CD4-positive, alpha-beta T cell (primary cell): Measurements from ENCODE around the gene MYH15. TPM values are rescaled to one million over a fixed set of nuclear protein-coding genes. Genes with fewer than 3 reads are reported as not detected.

Source experiments
- ATAC-seq: fragments of 200-7000 bp; cut with Tn5 transposase; one replicate; pipeline ENCODE4 v1.10.0; 2022; ENCODE audit warnings: mild to moderate bottlenecking; ENCODE audit not compliant: poor library complexity
- CTCF ChIA-PET: fragments of 350-600 bp; sonication (Branson Sonifier 250); formaldehyde crosslinking; loops from one replicate; lab custom pipeline; 2021; ENCODE audit warnings: antibody characterized with exemption, inconsistent platforms; lab: Charles Lee
- POLR2A ChIA-PET: fragments of 350-600 bp; sonication (Branson Sonifier 250); formaldehyde crosslinking; loops from one replicate; lab custom pipeline; 2021; ENCODE audit warnings: antibody characterized with exemption, inconsistent platforms; lab: Charles Lee
- DNase-seq, 14 experiments: peaks; one replicate each; pipeline ENCODE4 v3.0.0-alpha.2; 2013 to 2020; ENCODE audit warnings: mixed read lengths in 2 of 14
- H3K27ac ChIP-seq, 2 donors: one replicate each; pipeline versions ENCODE4 v1.5.1 to v1.7.0; 2013; ENCODE audit warnings: low read length in 2 of 2, low read depth in 1 of 2, mild to moderate bottlenecking in 1 of 2
- H3K27me3 ChIP-seq, 2 experiments: 1 replicate in 1 of 2; 2 replicates in 1 of 2; pipeline versions ENCODE4 v1.6.1 to v1.7.0; 2013; ENCODE audit warnings: low read length in 2 of 2, control low read depth in 1 of 2, mild to moderate bottlenecking in 1 of 2, moderate library complexity in 1 of 2; ENCODE audit not compliant: insufficient read depth in 2 of 2, control insufficient read depth in 1 of 2
- H3K36me3 ChIP-seq: one replicate; pipeline ENCODE4 v1.6.1; 2013; ENCODE audit warnings: low read length, control low read depth; ENCODE audit not compliant: insufficient read depth
- H3K4me1 ChIP-seq: one replicate; pipeline ENCODE4 v1.6.1; 2013; ENCODE audit warnings: low read length, control low read depth; ENCODE audit not compliant: insufficient read depth
- H3K4me3 ChIP-seq: one replicate; pipeline ENCODE4 v1.5.1; 2013; ENCODE audit warnings: mild to moderate bottlenecking, low read length, moderate library complexity
- H3K9me3 ChIP-seq, 2 experiments: 1 replicate in 1 of 2; 2 replicates in 1 of 2; pipeline versions ENCODE4 v1.6.1 to v1.7.0; 2013; ENCODE audit warnings: low read length in 2 of 2, mild to moderate bottlenecking in 2 of 2, control low read depth in 1 of 2, moderate library complexity in 1 of 2; ENCODE audit not compliant: control insufficient read depth in 1 of 2, insufficient read depth in 1 of 2
- H3K27ac Mint-ChIP-seq: one replicate; pipeline ENCODE4 v1.8.0; 2020; ENCODE audit warnings: mixed read lengths
- H3K27me3 Mint-ChIP-seq: one replicate; pipeline ENCODE4 v1.8.0; 2021; ENCODE audit warnings: mixed read lengths
- H3K36me3 Mint-ChIP-seq: one replicate; pipeline ENCODE4 v1.8.0; 2021; ENCODE audit warnings: low read depth, mixed read lengths
- H3K4me1 Mint-ChIP-seq: one replicate; pipeline ENCODE4 v1.8.0; 2021; ENCODE audit warnings: low read depth, mixed read lengths
- H3K4me3 Mint-ChIP-seq: one replicate; pipeline ENCODE4 v1.8.0; 2020; ENCODE audit warnings: mild to moderate bottlenecking, mixed read lengths
- H3K9me3 Mint-ChIP-seq: one replicate; pipeline ENCODE4 v1.8.0; 2020; ENCODE audit warnings: mixed read lengths
- intact Hi-C, 2 experiments: fragments of 100-400 bp; cut with DNase I in 1 of 2; cut with micrococcal nuclease in 1 of 2; formaldehyde crosslinking; loops; one replicate each; pipeline versions ENCODE4 v1.15.1 to v1.9.0; 2023 to 2025; cut with DNase I, micrococcal nuclease
- total RNA-seq, 174 experiments: library from RNA in 2 of 174; stranded (reverse) in 2 of 174; gene quantifications; one replicate each; pipeline ENCODE4 v1.2.3 and lab custom pipeline; 2021 to 2026
- TF ChIP-seq, protein P1 (sequence below): fragments of 200-600 bp; IDR thresholded peaks from one replicate; pipeline ENCODE4 v1.8.0; 2022; ENCODE audit warnings: antibody characterized with exemption, mild to moderate bottlenecking

The MYH15 gene
- total RNA-seq, 2 experiments from 2014 or later: 0.05 to 0.08 TPM

DNA sequence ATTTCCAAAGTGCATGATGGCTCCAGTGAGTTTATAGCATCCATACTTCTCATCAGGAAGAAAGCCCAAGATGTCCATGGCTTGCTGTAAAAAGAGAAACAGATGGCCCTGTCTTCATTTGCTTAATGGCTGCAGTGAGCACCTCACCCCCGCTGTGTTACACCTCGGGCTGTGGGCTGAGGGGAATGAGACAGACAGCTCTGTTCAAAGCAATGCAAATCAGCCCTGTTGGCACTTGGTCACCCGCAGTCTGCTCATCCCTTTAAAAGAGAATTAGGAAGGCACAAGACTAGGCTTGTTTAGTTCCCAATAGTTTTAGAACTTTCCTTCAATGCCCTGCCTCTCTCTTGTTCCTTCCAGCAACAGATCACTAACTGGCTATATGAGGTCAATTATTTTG is 25.2 kb downstream of the MYH15 start:
- H3K36me3 ChIP-seq: no peaks in the 10 kb centered on the region
- H3K4me3 ChIP-seq: no peak overlapping the region
- peaks cover 4% of the 10 kb centered on the region for H3K4me1 Mint-ChIP-seq
- no peaks in the 10 kb centered on the region for H3K27me3 ChIP-seq
- DNase-seq: no peak
- no peaks in the 10 kb centered on the region for H3K27me3 Mint-ChIP-seq
- no peaks in the 10 kb centered on the region for H3K36me3 Mint-ChIP-seq
- H3K9me3 ChIP-seq: no peaks in the 10 kb centered on the region
- no peak for ATAC-seq
- no peaks in the 10 kb centered on the region for H3K4me1 ChIP-seq
- intact Hi-C loops: no loop called here
- H3K4me3 Mint-ChIP-seq: no peak overlapping the region
- no peak overlapping the region for H3K27ac ChIP-seq
- TF ChIP-seq, protein P1, sequence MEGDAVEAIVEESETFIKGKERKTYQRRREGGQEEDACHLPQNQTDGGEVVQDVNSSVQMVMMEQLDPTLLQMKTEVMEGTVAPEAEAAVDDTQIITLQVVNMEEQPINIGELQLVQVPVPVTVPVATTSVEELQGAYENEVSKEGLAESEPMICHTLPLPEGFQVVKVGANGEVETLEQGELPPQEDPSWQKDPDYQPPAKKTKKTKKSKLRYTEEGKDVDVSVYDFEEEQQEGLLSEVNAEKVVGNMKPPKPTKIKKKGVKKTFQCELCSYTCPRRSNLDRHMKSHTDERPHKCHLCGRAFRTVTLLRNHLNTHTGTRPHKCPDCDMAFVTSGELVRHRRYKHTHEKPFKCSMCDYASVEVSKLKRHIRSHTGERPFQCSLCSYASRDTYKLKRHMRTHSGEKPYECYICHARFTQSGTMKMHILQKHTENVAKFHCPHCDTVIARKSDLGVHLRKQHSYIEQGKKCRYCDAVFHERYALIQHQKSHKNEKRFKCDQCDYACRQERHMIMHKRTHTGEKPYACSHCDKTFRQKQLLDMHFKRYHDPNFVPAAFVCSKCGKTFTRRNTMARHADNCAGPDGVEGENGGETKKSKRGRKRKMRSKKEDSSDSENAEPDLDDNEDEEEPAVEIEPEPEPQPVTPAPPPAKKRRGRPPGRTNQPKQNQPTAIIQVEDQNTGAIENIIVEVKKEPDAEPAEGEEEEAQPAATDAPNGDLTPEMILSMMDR: no peak
- ChIA-PET POLR2A (no interaction called here), CTCF (interaction anchor here (3.7 kb wide), 1 partner anchor 8 kb away, joined by 14 read pairs; no protein-coding TSS in a partner anchor)
- no peaks in the 10 kb centered on the region for H3K9me3 Mint-ChIP-seq
- H3K27ac Mint-ChIP-seq: no peak overlapping the region

DNA sequence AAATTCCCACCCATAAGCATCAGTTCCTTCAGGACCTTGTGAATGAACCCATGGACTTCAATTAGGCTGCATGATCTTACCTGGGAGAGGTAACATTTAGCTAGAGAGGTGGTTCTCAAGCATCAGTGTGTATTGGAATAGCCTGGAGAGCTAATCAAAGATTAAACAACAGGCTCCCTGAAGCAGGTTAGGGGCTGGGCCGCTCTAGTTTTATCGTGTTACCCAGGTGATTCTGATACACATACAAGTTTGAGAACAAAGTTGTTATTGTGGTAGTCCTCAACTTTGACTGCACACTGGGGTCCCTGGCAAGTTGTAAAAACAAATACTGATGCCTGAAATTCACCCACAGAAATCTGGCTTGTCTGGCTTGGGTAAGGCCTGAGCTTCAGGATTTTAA is 31.2 kb downstream of the MYH15 start:
- Mint-ChIP-seq H3K36me3 (no peaks in the 10 kb centered on the region), H3K9me3 (no peaks in the 10 kb centered on the region), H3K4me3 (no peak overlapping the region), H3K4me1 (peaks cover 4% of the 10 kb centered on the region), H3K27ac (no peak overlapping the region), H3K27me3 (no peaks in the 10 kb centered on the region)
- H3K27ac ChIP-seq: no peak overlapping the region
- intact Hi-C loops: loop anchor here (5.0 kb wide), 3 partner anchors 327 to 817 kb away; no protein-coding TSS in a partner anchor
- TF ChIP-seq, protein P1: no peak
- H3K4me1 ChIP-seq: no peaks in the 10 kb centered on the region
- H3K9me3 ChIP-seq: no peaks in the 10 kb centered on the region
- no peaks in the 10 kb centered on the region for H3K36me3 ChIP-seq
- H3K27me3 ChIP-seq: no peaks in the 10 kb centered on the region
- DNase-seq (no peak), ATAC-seq (no peak)
- POLR2A ChIA-PET: no interaction called here
- H3K4me3 ChIP-seq: no peak overlapping the region
- CTCF ChIA-PET: no interaction called here

GRCh38 chr3:108477511-108478147 is 32.8 kb downstream of the MYH15 start:
- Histone ChIP-seq H3K4me3 (no peak overlapping the region), H3K36me3 (no peaks in the 10 kb centered on the region), H3K27me3 (no peaks in the 10 kb centered on the region), H3K4me1 (no peaks in the 10 kb centered on the region), H3K27ac (no peak overlapping the region), H3K9me3 (no peaks in the 10 kb centered on the region)
- ATAC-seq: peak; percentile 89
- intact Hi-C loops: loop anchor here (1.0 to 5.0 kb wide), 5 partner anchors 323 to 1241 kb away; no protein-coding TSS in a partner anchor
- Mint-ChIP-seq H3K36me3 (no peaks in the 10 kb centered on the region), H3K27ac (no peak overlapping the region), H3K9me3 (no peaks in the 10 kb centered on the region), H3K27me3 (no peaks in the 10 kb centered on the region), H3K4me3 (no peak overlapping the region), H3K4me1 (peaks cover 4% of the 10 kb centered on the region)
- CTCF ChIA-PET: interaction anchor here (0.7 to 2.4 kb wide), 13 partner anchors 9 to 324 kb away, joined by 3 to 14 read pairs (median 4); partner anchors contain the start of genes CIP2A and DZIP3
- TF ChIP-seq, protein P1: peak; percentile 72
- peak; percentile 23 to 78 (median 44) for DNase-seq
- POLR2A ChIA-PET: interaction anchor here (0.6 to 1.2 kb wide), 2 partner anchors 18 to 26 kb away, joined by 3 to 4 read pairs; no protein-coding TSS in a partner anchor
